SK-N-SH (cell line): ENCODE data around the gene FBXO10. TPM values are rescaled to one million over a fixed set of nuclear protein-coding genes. Genes with fewer than 3 reads are reported as not detected.
"Not testable (repeated sequence)": the region's sequence is repeated elsewhere in the genome, so short reads cannot be mapped to it uniquely, and the experiment has no call there.

ENCODE experiments used
- CTCF ChIA-PET: fragments of 300-600, 350-600 bp; formaldehyde crosslinking; extraction: SDS; loops from one replicate; lab custom pipeline; 2021; lab: Yijun Ruan, JAX
- POLR2A ChIA-PET: fragments of 350-600 bp; sonication (Branson Sonifier 250); formaldehyde crosslinking; extraction: SDS; loops from one replicate; lab custom pipeline; 2020; ENCODE audit warnings: antibody characterized with exemption, inconsistent platforms; lab: Yijun Ruan, JAX
- DNase-seq: peaks from one replicate; pipeline ENCODE4 v3.0.0; 2012
- H2AFZ ChIP-seq: fragments of 200-600 bp; sonication (generic); 2 replicates; pipeline ENCODE4 v1.8.1; 2016; ENCODE audit warnings: antibody characterized with exemption, mild to moderate bottlenecking, low read depth
- H3F3A ChIP-seq: fragments of 200-600 bp; sonication (generic); replicated peaks from 2 replicates; pipeline ENCODE3; 2016; ENCODE audit warnings: antibody characterized with exemption, mild to moderate bottlenecking; ENCODE audit not compliant: insufficient read depth
- H3K27ac ChIP-seq, 2 experiments: fragments of 200-500 bp in 1 of 2; fragments of 200-600 bp in 1 of 2; sonication (Bioruptor generic) in 1 of 2; sonication (generic), shearing (Covaris generic) in 1 of 2; 2 replicates each; pipeline versions ENCODE4 v1.5.1 to v1.6.1; 2014 to 2016; ENCODE audit warnings: low read depth in 2 of 2, inconsistent platforms in 1 of 2, low read length in 1 of 2, mild to moderate bottlenecking in 1 of 2, mixed read lengths in 1 of 2
- H3K27me3 ChIP-seq: fragments of 200-600 bp; sonication (generic), shearing (Covaris generic); 2 replicates; pipeline ENCODE4 v1.6.1; 2016; ENCODE audit warnings: mixed run types; ENCODE audit not compliant: insufficient read depth
- H3K36me3 ChIP-seq, 2 experiments: fragments of 200-500 bp in 1 of 2; fragments of 200-600 bp in 1 of 2; sonication (Bioruptor generic) in 1 of 2; sonication (generic) in 1 of 2; replicated peaks in 1 of 2; 2 replicates each; pipeline versions ENCODE3 to v1.5.1; 2014 to 2016; ENCODE audit warnings: low read length in 1 of 2, mild to moderate bottlenecking in 1 of 2; ENCODE audit not compliant: insufficient read depth in 2 of 2, control insufficient read depth in 1 of 2
- H3K4me1 ChIP-seq, 2 experiments: fragments of 200-500 bp in 1 of 2; fragments of 200-600 bp in 1 of 2; sonication (Bioruptor generic) in 1 of 2; sonication (generic), shearing (Covaris generic) in 1 of 2; 2 replicates each; pipeline versions ENCODE4 v1.5.1 to v1.6.1; 2014 to 2016; ENCODE audit warnings: low read depth in 1 of 2, low read length in 1 of 2, mixed run types in 1 of 2; ENCODE audit not compliant: insufficient read depth in 2 of 2, control insufficient read depth in 1 of 2
- H3K4me2 ChIP-seq: fragments of 200-600 bp; sonication (generic), shearing (Covaris generic); 2 replicates; pipeline ENCODE4 v1.6.1; 2017; ENCODE audit warnings: mixed run types
- H3K4me3 ChIP-seq, 2 experiments: fragments of 200-500 bp in 1 of 2; fragments of 200-600 bp in 1 of 2; sonication (Bioruptor generic) in 1 of 2; sonication (generic), shearing (Covaris generic) in 1 of 2; 2 replicates each; pipeline versions ENCODE4 v1.5.1 to v1.8.1; 2014 to 2016; ENCODE audit warnings: low read depth in 2 of 2, inconsistent platforms in 1 of 2, low read length in 1 of 2, mild to moderate bottlenecking in 1 of 2, mixed read lengths in 1 of 2, moderate library complexity in 1 of 2
- H3K79me2 ChIP-seq: fragments of 200-600 bp; sonication (generic); 2 replicates; pipeline ENCODE4 v1.8.1; 2017; ENCODE audit warnings: mild to moderate bottlenecking; ENCODE audit not compliant: insufficient read depth
- H3K9ac ChIP-seq: fragments of 200-600 bp; sonication (generic); 2 replicates; pipeline ENCODE4 v1.6.1; 2017; ENCODE audit warnings: mixed run types
- H3K9me2 ChIP-seq: fragments of 200-600 bp; sonication (generic); 2 replicates; pipeline ENCODE4 v1.6.1; 2017; ENCODE audit warnings: mixed run types
- H3K9me3 ChIP-seq: fragments of 200-600 bp; sonication (generic); 2 replicates; pipeline ENCODE4 v1.6.1; 2017; ENCODE audit warnings: mixed run types, mild to moderate bottlenecking, moderate library complexity
- H4K20me1 ChIP-seq: fragments of 200-600 bp; sonication (generic); 2 replicates; pipeline ENCODE4 v1.6.1; 2017; ENCODE audit warnings: mild to moderate bottlenecking, mixed run types; ENCODE audit not compliant: insufficient read depth
- CHD2 ChIP-seq: fragments of 150-350 bp; IDR thresholded peaks from 2 replicates; pipeline ENCODE4 v1.6.1; 2018; ENCODE audit warnings: low read length; ENCODE audit not compliant: partially characterized antibody
- ELF1 ChIP-seq: IDR thresholded peaks from 2 replicates; pipeline ENCODE4 v1.4.0; 2012
- EP300 ChIP-seq, 2 experiments: IDR thresholded peaks; 2 replicates each; pipeline versions ENCODE4 v1.4.0 to v1.6.1; 2012; ENCODE audit warnings: borderline replicate concordance in 1 of 2, low read depth in 1 of 2, low read length in 1 of 2
- EZH2phosphoT487 ChIP-seq: fragments of 200-600 bp; sonication (generic); IDR thresholded peaks from 2 replicates; pipeline ENCODE4 v1.6.1; 2017; ENCODE audit warnings: low read depth, mixed run types, mild to moderate bottlenecking, antibody characterized with exemption, moderate library complexity, borderline replicate concordance
- FOXJ3 ChIP-seq: sonication (generic); formaldehyde crosslinking; IDR thresholded peaks from 2 replicates; pipeline ENCODE4 v1.5.1; 2020; ENCODE audit warnings: mild to moderate bottlenecking, missing genetic modification reagents
- GABPA ChIP-seq: IDR thresholded peaks from 2 replicates; pipeline ENCODE4 v1.4.0; 2012; ENCODE audit warnings: low read depth, mild to moderate bottlenecking
- GATA2 ChIP-seq: sonication (generic); formaldehyde crosslinking; IDR thresholded peaks from 2 replicates; pipeline ENCODE4 v1.5.0; 2020; ENCODE audit warnings: mild to moderate bottlenecking, missing genetic modification reagents
- MAX ChIP-seq: IDR thresholded peaks from 2 replicates; pipeline ENCODE4 v1.4.0; 2012; ENCODE audit warnings: low read depth
- NFIC ChIP-seq: IDR thresholded peaks from 2 replicates; pipeline ENCODE4 v1.4.0; 2012; ENCODE audit warnings: borderline replicate concordance
- NRF1 ChIP-seq: IDR thresholded peaks from 2 replicates; pipeline ENCODE4 v1.6.1; 2012; ENCODE audit warnings: low read depth, mild to moderate bottlenecking, low read length
- RCOR1 ChIP-seq: fragments of 150-350 bp; IDR thresholded peaks from 2 replicates; pipeline ENCODE4 v1.6.1; 2017; ENCODE audit warnings: antibody characterized with exemption, low read length
- RXRA ChIP-seq: IDR thresholded peaks from 2 replicates; pipeline ENCODE4 v1.4.0; 2012; ENCODE audit warnings: low read depth, mild to moderate bottlenecking, borderline replicate concordance
- SMC3 ChIP-seq: IDR thresholded peaks from 2 replicates; pipeline ENCODE4 v1.6.1; 2012; ENCODE audit warnings: low read depth, low read length, improper control_type of control experiment
- TCF12 ChIP-seq: IDR thresholded peaks from 2 replicates; pipeline ENCODE4 v1.4.0; 2012
- TEAD4 ChIP-seq: IDR thresholded peaks from 2 replicates; pipeline ENCODE4 v1.4.0; 2012; ENCODE audit warnings: mild to moderate bottlenecking, borderline replicate concordance; ENCODE audit not compliant: insufficient read depth
- WGBS: methylation state at CpG from one replicate; pipeline ENCODE4 v1.1.6; 2017; ENCODE audit warnings: low lambda C conversion rate; 5-methylcytosine and 5-hydroxymethylcytosine counted together
- polyA plus RNA-seq, 3 experiments: library from polyadenylated mRNA; depleted of rRNA; stranded (reverse); fragments of >200 nt; gene quantifications; 2 replicates each; pipeline ENCODE4 v1.2.3, GENCODE V29; 2012
- TF ChIP-seq, protein P1 (sequence below): fragments of 200-600 bp; sonication (generic); IDR thresholded peaks from 2 replicates; pipeline ENCODE4 v1.6.1; 2017; ENCODE audit warnings: antibody characterized with exemption, mild to moderate bottlenecking, moderate library complexity
- TF ChIP-seq, protein P2 (sequence below): IDR thresholded peaks from 2 replicates; pipeline ENCODE4 v1.4.0; 2012; ENCODE audit warnings: low read depth, borderline replicate concordance

The FBXO10 gene
- polyA plus RNA-seq, 1 of the 3 experiments (the other 2 are of a cell fraction): 10.1 TPM

GRCh38 chr9:37471942-37472684 is 104.1 kb downstream of the FBXO10 start (continued):
- TF ChIP-seq, protein P1, sequence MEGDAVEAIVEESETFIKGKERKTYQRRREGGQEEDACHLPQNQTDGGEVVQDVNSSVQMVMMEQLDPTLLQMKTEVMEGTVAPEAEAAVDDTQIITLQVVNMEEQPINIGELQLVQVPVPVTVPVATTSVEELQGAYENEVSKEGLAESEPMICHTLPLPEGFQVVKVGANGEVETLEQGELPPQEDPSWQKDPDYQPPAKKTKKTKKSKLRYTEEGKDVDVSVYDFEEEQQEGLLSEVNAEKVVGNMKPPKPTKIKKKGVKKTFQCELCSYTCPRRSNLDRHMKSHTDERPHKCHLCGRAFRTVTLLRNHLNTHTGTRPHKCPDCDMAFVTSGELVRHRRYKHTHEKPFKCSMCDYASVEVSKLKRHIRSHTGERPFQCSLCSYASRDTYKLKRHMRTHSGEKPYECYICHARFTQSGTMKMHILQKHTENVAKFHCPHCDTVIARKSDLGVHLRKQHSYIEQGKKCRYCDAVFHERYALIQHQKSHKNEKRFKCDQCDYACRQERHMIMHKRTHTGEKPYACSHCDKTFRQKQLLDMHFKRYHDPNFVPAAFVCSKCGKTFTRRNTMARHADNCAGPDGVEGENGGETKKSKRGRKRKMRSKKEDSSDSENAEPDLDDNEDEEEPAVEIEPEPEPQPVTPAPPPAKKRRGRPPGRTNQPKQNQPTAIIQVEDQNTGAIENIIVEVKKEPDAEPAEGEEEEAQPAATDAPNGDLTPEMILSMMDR: no peak
- TF ChIP-seq TCF12 (peak; percentile 91), NRF1 (no peak), CHD2 (no peak), NFIC (peak; percentile 26; the same call in 1 of the 2 replicates), RXRA (peak; percentile 52; the same call in 1 of the 2 replicates), SMC3 (no peak), ELF1 (peak; percentile 73), GATA2 (CRISPR knock-in tag) (no peak), FOXJ3 (no peak), EZH2phosphoT487 (no peak), GABPA (no peak)
- TF ChIP-seq, protein P2, sequence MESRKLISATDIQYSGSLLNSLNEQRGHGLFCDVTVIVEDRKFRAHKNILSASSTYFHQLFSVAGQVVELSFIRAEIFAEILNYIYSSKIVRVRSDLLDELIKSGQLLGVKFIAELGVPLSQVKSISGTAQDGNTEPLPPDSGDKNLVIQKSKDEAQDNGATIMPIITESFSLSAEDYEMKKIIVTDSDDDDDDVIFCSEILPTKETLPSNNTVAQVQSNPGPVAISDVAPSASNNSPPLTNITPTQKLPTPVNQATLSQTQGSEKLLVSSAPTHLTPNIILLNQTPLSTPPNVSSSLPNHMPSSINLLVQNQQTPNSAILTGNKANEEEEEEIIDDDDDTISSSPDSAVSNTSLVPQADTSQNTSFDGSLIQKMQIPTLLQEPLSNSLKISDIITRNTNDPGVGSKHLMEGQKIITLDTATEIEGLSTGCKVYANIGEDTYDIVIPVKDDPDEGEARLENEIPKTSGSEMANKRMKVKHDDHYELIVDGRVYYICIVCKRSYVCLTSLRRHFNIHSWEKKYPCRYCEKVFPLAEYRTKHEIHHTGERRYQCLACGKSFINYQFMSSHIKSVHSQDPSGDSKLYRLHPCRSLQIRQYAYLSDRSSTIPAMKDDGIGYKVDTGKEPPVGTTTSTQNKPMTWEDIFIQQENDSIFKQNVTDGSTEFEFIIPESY: no peak

GRCh38 chr9:37468620-37469019 is 107.6 kb downstream of the FBXO10 start:
- Histone ChIP-seq H3K9me2 (no peaks in the 10 kb centered on the region), H3K79me2 (peaks cover 11% of the 10 kb centered on the region), H3K4me2 (no peak overlapping the region), H3K27me3 (no peaks in the 10 kb centered on the region), H3K4me3 (no peak overlapping the region), H3K27ac (no peak overlapping the region), H3K36me3 (no peaks in the 10 kb centered on the region)
- DNase-seq: no peak
- WGBS: 98% methylated on average over 6 of the region's 6 CpGs
- CTCF ChIA-PET: interaction anchor here (1.1 to 3.4 kb wide), 3 partner anchors 10 to 24 kb away, joined by 3 to 8 read pairs (median 3); no protein-coding TSS in a partner anchor
- no peak for TF ChIP-seq MAX
- no peak for TF ChIP-seq EP300 (IDR thresholded peaks at IDR 0.05; ENCODE audit: borderline replicate concordance in 1 of 2, low read depth in 1 of 2, low read length in 1 of 2)
- no peak for TF ChIP-seq EZH2phosphoT487
- TF ChIP-seq RXRA: no peak
- TF ChIP-seq RCOR1: no peak
- no peak for TF ChIP-seq TEAD4
- TF ChIP-seq GABPA: no peak
- TF ChIP-seq, all 33 proteins: peak for 0
- H4K20me1 ChIP-seq: peaks cover 6% of the 10 kb centered on the region; the same call in 1 of the 2 replicates
- POLR2A ChIA-PET: no interaction called here
- H3K4me1 ChIP-seq: peaks cover 3 to 5% of the 10 kb centered on the region in 2 experiments; a peak in 3 of 4 replicates
- no peaks in the 10 kb centered on the region for H3K9me3 ChIP-seq
- peaks cover 51% of the 10 kb centered on the region for H3F3A ChIP-seq
- no peak overlapping the region for H2AFZ ChIP-seq
- no peak overlapping the region for H3K9ac ChIP-seq

DNA sequence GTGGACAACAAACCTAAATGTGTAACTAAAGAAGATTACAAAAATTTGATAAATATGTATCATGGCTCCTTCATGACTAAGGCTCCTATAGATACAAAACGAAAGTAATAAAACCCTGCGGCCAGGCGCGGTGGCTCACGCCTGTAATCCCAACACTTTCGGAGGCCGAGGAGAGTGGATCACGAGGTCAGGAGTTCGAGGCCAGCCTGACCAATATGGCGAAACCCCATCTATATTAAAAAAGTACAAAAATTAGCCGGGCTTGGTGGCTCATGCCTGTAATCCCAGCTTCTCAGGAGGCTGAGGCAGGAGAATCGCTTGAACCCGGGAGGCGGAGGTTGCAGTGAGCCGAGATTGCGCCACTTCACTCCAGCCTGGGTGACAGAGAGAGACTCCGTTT is 108.7 kb downstream of the FBXO10 start:
- Histone ChIP-seq H3K79me2 (peaks cover 22% of the 10 kb centered on the region), H4K20me1 (peaks cover 17% of the 10 kb centered on the region; the same call in 1 of the 2 replicates), H3F3A (peaks cover 40% of the 10 kb centered on the region), H3K4me1 (peaks cover 6 to 14% of the 10 kb centered on the region in 2 experiments; a peak in 3 of 4 replicates)
- H3K9ac ChIP-seq, DNase-seq, H2AFZ ChIP-seq, H3K9me3 ChIP-seq, H3K27me3 ChIP-seq, H3K27ac ChIP-seq, POLR2A ChIA-PET, H3K4me3 ChIP-seq, H3K36me3 ChIP-seq, H3K9me2 ChIP-seq, H3K4me2 ChIP-seq: not testable (repeated sequence)
- CTCF ChIA-PET: interaction anchor here (1.2 kb wide), 1 partner anchor 25 kb away, joined by 3 read pairs; no protein-coding TSS in a partner anchor
- WGBS: 89% methylated on average over 17 of the region's 17 CpGs
